Caco-2 (cell line): Measurements from ENCODE around the gene TARS1. TPM values are rescaled to one million over a fixed set of nuclear protein-coding genes. Genes with fewer than 3 reads are reported as not detected.

Experiments used
- BruUV-seq: library from RNA; stranded (reverse); fragments of 400-500 nt; replicated peaks from 2 replicates; lab custom pipeline; 2021; lab: Mats Ljungman, UMichigan
- CTCF ChIA-PET: fragments of 300-600 bp; sonication (Branson Sonifier 250); formaldehyde crosslinking; loops from one replicate; lab custom pipeline; 2022; ENCODE audit warnings: antibody characterized with exemption; lab: Charles Lee
- POLR2A ChIA-PET: fragments of 300-600 bp; sonication (Branson Sonifier 250); formaldehyde crosslinking; loops from one replicate; lab custom pipeline; 2022; ENCODE audit warnings: antibody characterized with exemption; lab: Charles Lee
- DNase-seq, 2 experiments: peaks; one replicate each; pipeline versions ENCODE4 v3.0.0 to v3.0.0-alpha.2; 2020 to 2022
- H3K27me3 ChIP-seq: replicated peaks from 2 replicates; pipeline ENCODE4 v1.6.0; 2011; ENCODE audit warnings: low read length; ENCODE audit not compliant: control insufficient read depth, insufficient read depth
- H3K36me3 ChIP-seq: 2 replicates; pipeline ENCODE4 v1.5.1; 2011; ENCODE audit warnings: low read length; ENCODE audit not compliant: control insufficient read depth, insufficient read depth
- H3K4me1 ChIP-seq: fragments of 250-450 bp; sonication (Bioruptor Pico); 2 replicates; pipeline ENCODE4 v1.5.1; 2020; ENCODE audit warnings: mild to moderate bottlenecking
- H3K4me3 ChIP-seq: 2 replicates; pipeline ENCODE4 v1.5.1; 2011; ENCODE audit warnings: low read depth, mild to moderate bottlenecking, control low read depth, low read length
- H3K9me3 ChIP-seq: fragments of 250-450 bp; sonication (Bioruptor Pico); 2 replicates; pipeline ENCODE4 v1.5.1; 2020; ENCODE audit warnings: mild to moderate bottlenecking, moderate library complexity
- H3K27ac Mint-ChIP-seq: one replicate; pipeline ENCODE4 v1.8.0; 2022; ENCODE audit warnings: mixed read lengths; ENCODE audit not compliant: unreplicated experiment
- H3K27me3 Mint-ChIP-seq: one replicate; pipeline ENCODE4 v1.8.0; 2022; ENCODE audit warnings: mixed read lengths; ENCODE audit not compliant: insufficient read depth, unreplicated experiment
- H3K36me3 Mint-ChIP-seq: one replicate; pipeline ENCODE4 v1.8.0; 2022; ENCODE audit warnings: mild to moderate bottlenecking, mixed read lengths; ENCODE audit not compliant: insufficient read depth, unreplicated experiment
- H3K4me1 Mint-ChIP-seq: one replicate; pipeline ENCODE4 v1.8.0; 2022; ENCODE audit warnings: low read depth, mixed read lengths; ENCODE audit not compliant: unreplicated experiment
- H3K4me3 Mint-ChIP-seq: one replicate; pipeline ENCODE4 v1.8.0; 2022; ENCODE audit warnings: mild to moderate bottlenecking, moderate library complexity, mixed read lengths; ENCODE audit not compliant: unreplicated experiment
- H3K9me3 Mint-ChIP-seq: one replicate; pipeline ENCODE4 v1.8.0; 2022; ENCODE audit warnings: mixed read lengths; ENCODE audit not compliant: unreplicated experiment
- CTCF ChIP-seq, 2 experiments: fragments of 200-600 bp in 1 of 2; IDR thresholded peaks; 1 replicate in 1 of 2; 2 replicates in 1 of 2; pipeline versions ENCODE4 v1.5.1 to v1.8.0; 2011 to 2022; ENCODE audit warnings: antibody characterized with exemption in 1 of 2, control low read depth in 1 of 2, inconsistent platforms in 1 of 2, low read depth in 1 of 2, low read length in 1 of 2, mild to moderate bottlenecking in 1 of 2, moderate library complexity in 1 of 2; ENCODE audit not compliant: insufficient read depth in 1 of 2, severe bottlenecking in 1 of 2, unreplicated experiment in 1 of 2
- intact Hi-C: fragments of 100-400 bp; cut with micrococcal nuclease; formaldehyde crosslinking; loops from one replicate; pipeline ENCODE4 v1.10.0; 2022; ENCODE audit not compliant: unreplicated experiment
- total RNA-seq: library from RNA; stranded (reverse); gene quantifications from 2 replicates; pipeline ENCODE4 v1.2.3, GENCODE V29; 2022

Gene TARS1
- total RNA-seq, 1 experiment from 2014 or later, result 288 TPM

- H3K36me3 Mint-ChIP-seq, result peaks cover 28% of the 10 kb centered on the region
- Histone ChIP-seq H3K9me3 (no peaks in the 10 kb centered on the region; the same call in 1 of the 2 replicates), H3K4me1 (no peaks in the 10 kb centered on the region), H3K36me3 (no peaks in the 10 kb centered on the region), H3K27me3 (no peaks in the 10 kb centered on the region), H3K4me3 (no peak overlapping the region)
- no peaks in the 10 kb centered on the region for H3K27me3 Mint-ChIP-seq
- no peak for DNase-seq
- CTCF ChIA-PET, result no interaction called here
- TF ChIP-seq CTCF (IDR thresholded peaks at IDR 0.05; ENCODE audit: insufficient read depth in 1 of 2, low read depth in 1 of 2, low read length in 1 of 2, severe bottlenecking in 1 of 2, unreplicated experiment in 1 of 2), result no peak
- H3K9me3 Mint-ChIP-seq, result no peaks in the 10 kb centered on the region
- no TSS peak for BruUV-seq
- H3K4me3 Mint-ChIP-seq, result no peak overlapping the region
- no peaks in the 10 kb centered on the region for H3K4me1 Mint-ChIP-seq
- H3K27ac Mint-ChIP-seq, result no peak overlapping the region
- intact Hi-C loops, result no loop called here
- POLR2A ChIA-PET, result no interaction called here
Observed at GRCh38 chr5:33479311-33479710, 38.5 kb downstream of the TARS1 start.

- no peaks in the 10 kb centered on the region for H3K4me1 Mint-ChIP-seq
- H3K9me3 ChIP-seq, result no peaks in the 10 kb centered on the region
- CTCF ChIA-PET, result no interaction called here
- H3K27me3 ChIP-seq, result no peaks in the 10 kb centered on the region
- H3K4me3 Mint-ChIP-seq, result no peak overlapping the region
- BruUV-seq, result no TSS peak
- TF ChIP-seq CTCF (IDR thresholded peaks at IDR 0.05; ENCODE audit: insufficient read depth in 1 of 2, low read depth in 1 of 2, low read length in 1 of 2, severe bottlenecking in 1 of 2, unreplicated experiment in 1 of 2), result no peak
- no peak overlapping the region for H3K4me3 ChIP-seq
- H3K4me1 ChIP-seq, result no peaks in the 10 kb centered on the region
- intact Hi-C loops, result no loop called here
- DNase-seq, result no peak
- no peaks in the 10 kb centered on the region for H3K9me3 Mint-ChIP-seq
- peaks cover 13% of the 10 kb centered on the region for H3K36me3 Mint-ChIP-seq
- no peaks in the 10 kb centered on the region for H3K27me3 Mint-ChIP-seq
- no peaks in the 10 kb centered on the region for H3K36me3 ChIP-seq
- POLR2A ChIA-PET, result no interaction called here
- no peak overlapping the region for H3K27ac Mint-ChIP-seq
Observed at GRCh38 chr5:33480876-33481275, 40.1 kb downstream of the TARS1 start.

GRCh38 chr5:33482335-33482734, 41.6 kb downstream of the TARS1 start:
- ChIA-PET CTCF (no interaction called here), POLR2A (no interaction called here)
- H3K4me3 Mint-ChIP-seq, result no peak overlapping the region

More at GRCh38 chr5:33482335-33482734, 41.6 kb downstream of the TARS1 start:
- Mint-ChIP-seq H3K27ac (no peak overlapping the region), H3K36me3 (peaks cover 2% of the 10 kb centered on the region), H3K9me3 (no peaks in the 10 kb centered on the region), H3K4me1 (no peaks in the 10 kb centered on the region), H3K27me3 (no peaks in the 10 kb centered on the region)
- H3K9me3 ChIP-seq, result no peaks in the 10 kb centered on the region
- DNase-seq, result no peak
- H3K4me1 ChIP-seq, result no peaks in the 10 kb centered on the region
- H3K36me3 ChIP-seq, result no peaks in the 10 kb centered on the region
- intact Hi-C loops, result no loop called here
- H3K4me3 ChIP-seq, result no peak overlapping the region
- no peaks in the 10 kb centered on the region for H3K27me3 ChIP-seq
- TF ChIP-seq CTCF (IDR thresholded peaks at IDR 0.05; ENCODE audit: insufficient read depth in 1 of 2, low read depth in 1 of 2, low read length in 1 of 2, severe bottlenecking in 1 of 2, unreplicated experiment in 1 of 2), result no peak
- BruUV-seq, result no TSS peak
